Nephron (organoid): ENCODE results near the gene PLA2G12A.
"Not testable (repeated sequence)": the region's sequence is repeated elsewhere in the genome, so short reads cannot be mapped to it uniquely, and the experiment has no call there.

Experiments used
- H3K27ac Mint-ChIP-seq, 3 experiments: 2 replicates each; pipeline ENCODE4 v1.8.0; 2020; ENCODE audit warnings: mixed read lengths in 3 of 3, mild to moderate bottlenecking in 2 of 3, moderate library complexity in 1 of 3
- H3K27me3 Mint-ChIP-seq: 2 replicates; pipeline ENCODE4 v1.8.0; 2021; ENCODE audit warnings: low read depth, mild to moderate bottlenecking, moderate library complexity, mixed read lengths
- H3K36me3 Mint-ChIP-seq: 2 replicates; pipeline ENCODE4 v1.8.0; 2020; ENCODE audit warnings: low read depth, mixed read lengths
- H3K4me1 Mint-ChIP-seq: 2 replicates; pipeline ENCODE4 v1.8.0; 2020; ENCODE audit warnings: mixed read lengths
- H3K4me3 Mint-ChIP-seq, 3 experiments: 2 replicates each; pipeline ENCODE4 v1.8.0; 2020; ENCODE audit warnings: mild to moderate bottlenecking in 3 of 3, mixed read lengths in 3 of 3, moderate library complexity in 2 of 3
- H3K9me3 Mint-ChIP-seq: 2 replicates; pipeline ENCODE4 v1.8.0; 2020; ENCODE audit warnings: mixed read lengths
- CTCF ChIP-seq, 3 experiments: fragments of 200-600 bp; sonication (generic); IDR thresholded peaks; one replicate each; pipeline ENCODE4 v1.5.0; 2021; ENCODE audit warnings: antibody characterized with exemption in 3 of 3; ENCODE audit not compliant: unreplicated experiment in 3 of 3

The PLA2G12A gene

GRCh38 chr4:109683621-109684253 lies 46.1 kb downstream of the PLA2G12A start:
- Mint-ChIP-seq H3K36me3 (peaks cover 72% of the 10 kb centered on the region), H3K27me3 (no peaks in the 10 kb centered on the region), H3K4me1 (no peaks in the 10 kb centered on the region), H3K9me3 (peaks cover 20% of the 10 kb centered on the region), H3K27ac (no peak overlapping the region), H3K4me3 (no peak overlapping the region)
- TF ChIP-seq CTCF (IDR thresholded peaks at IDR 0.05; ENCODE audit: unreplicated experiment in 3 of 3), result no peak

GRCh38 chr4:109682875-109683274 lies 47.0 kb downstream of the PLA2G12A start:
- H3K4me1 Mint-ChIP-seq, result no peaks in the 10 kb centered on the region
- TF ChIP-seq CTCF (IDR thresholded peaks at IDR 0.05; ENCODE audit: unreplicated experiment in 3 of 3), result no peak
- H3K9me3 Mint-ChIP-seq, result peaks cover 20% of the 10 kb centered on the region
- H3K4me3 Mint-ChIP-seq, result no peak overlapping the region
- no peaks in the 10 kb centered on the region for H3K27me3 Mint-ChIP-seq
- no peak overlapping the region for H3K27ac Mint-ChIP-seq
- H3K36me3 Mint-ChIP-seq, result peaks cover 67% of the 10 kb centered on the region

DNA sequence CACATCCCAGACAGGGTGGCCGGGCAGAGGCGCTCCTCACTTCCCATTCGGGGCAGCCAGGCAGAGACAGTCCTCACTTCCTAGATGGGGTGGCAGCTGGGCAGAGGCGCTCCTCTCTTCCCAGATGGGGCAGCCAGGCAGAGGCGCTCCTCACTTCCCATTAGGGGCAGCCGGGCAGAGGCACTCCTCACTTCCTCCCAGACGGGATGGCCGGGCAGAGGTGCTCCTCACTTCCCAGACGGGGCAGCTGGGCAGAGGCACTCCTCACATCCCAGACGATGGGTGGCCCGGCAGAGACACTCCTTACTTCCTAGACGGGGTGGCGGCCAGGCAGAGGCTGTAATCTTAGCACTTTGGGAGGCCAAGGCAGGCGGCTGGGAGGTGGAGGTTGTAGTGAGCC lies 50.9 kb downstream of the PLA2G12A start:
- H3K4me1 Mint-ChIP-seq, result not testable (repeated sequence)
- peaks cover 32% of the 10 kb centered on the region for H3K9me3 Mint-ChIP-seq

GRCh38 chr4:109678472-109678871 lies 51.4 kb downstream of the PLA2G12A start:
- not testable (repeated sequence) for H3K27me3 Mint-ChIP-seq, H3K27ac Mint-ChIP-seq, H3K4me1 Mint-ChIP-seq, H3K4me3 Mint-ChIP-seq
- peaks cover 32% of the 10 kb centered on the region for H3K9me3 Mint-ChIP-seq
- H3K36me3 Mint-ChIP-seq, result peaks cover 59% of the 10 kb centered on the region

More for the DNA sequence above, 50.9 kb downstream of the PLA2G12A start:
- peaks cover 63% of the 10 kb centered on the region for H3K36me3 Mint-ChIP-seq
- not testable (repeated sequence) for H3K27me3 Mint-ChIP-seq, H3K27ac Mint-ChIP-seq, H3K4me3 Mint-ChIP-seq

DNA sequence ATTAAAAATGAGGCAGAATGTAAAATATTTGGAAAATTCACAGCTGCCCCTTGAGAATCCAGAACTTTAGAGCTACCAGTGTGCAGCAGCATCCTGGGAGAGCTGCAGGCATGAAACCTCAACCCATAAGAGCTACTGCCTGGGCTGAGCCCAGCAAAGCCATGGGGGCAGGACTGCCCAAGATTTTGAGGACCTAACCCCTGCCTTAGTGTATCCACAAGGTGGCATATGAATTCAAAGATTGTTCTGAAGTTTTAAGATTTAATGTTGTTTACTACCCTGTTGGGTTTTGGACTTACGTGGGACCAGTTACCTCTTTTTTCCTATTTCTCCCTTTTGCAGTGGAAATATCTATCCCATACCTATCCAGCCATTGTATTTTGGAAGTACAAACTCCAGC lies 53.0 kb downstream of the PLA2G12A start:
- peaks cover 33% of the 10 kb centered on the region for H3K9me3 Mint-ChIP-seq
- H3K4me1 Mint-ChIP-seq, result no peaks in the 10 kb centered on the region
- H3K4me3 Mint-ChIP-seq, result no peak overlapping the region
- no peak overlapping the region for H3K27ac Mint-ChIP-seq
- no peak for TF ChIP-seq CTCF (IDR thresholded peaks at IDR 0.05; ENCODE audit: unreplicated experiment in 3 of 3)
- H3K27me3 Mint-ChIP-seq, result no peaks in the 10 kb centered on the region
- peaks cover 52% of the 10 kb centered on the region for H3K36me3 Mint-ChIP-seq

GRCh38 chr4:109675843-109676242 lies 54.0 kb downstream of the PLA2G12A start:
- H3K27me3 Mint-ChIP-seq, result no peaks in the 10 kb centered on the region

More at GRCh38 chr4:109675843-109676242, 54.0 kb downstream of the PLA2G12A start:
- Mint-ChIP-seq H3K9me3 (peaks cover 34% of the 10 kb centered on the region), H3K4me3 (no peak overlapping the region), H3K27ac (no peak overlapping the region), H3K36me3 (peaks cover 50% of the 10 kb centered on the region), H3K4me1 (no peaks in the 10 kb centered on the region)
- TF ChIP-seq CTCF (IDR thresholded peaks at IDR 0.05; ENCODE audit: unreplicated experiment in 3 of 3), result no peak
